ENCODE results near the gene ZC3H18.

- TF ChIP-seq, protein P1, sequence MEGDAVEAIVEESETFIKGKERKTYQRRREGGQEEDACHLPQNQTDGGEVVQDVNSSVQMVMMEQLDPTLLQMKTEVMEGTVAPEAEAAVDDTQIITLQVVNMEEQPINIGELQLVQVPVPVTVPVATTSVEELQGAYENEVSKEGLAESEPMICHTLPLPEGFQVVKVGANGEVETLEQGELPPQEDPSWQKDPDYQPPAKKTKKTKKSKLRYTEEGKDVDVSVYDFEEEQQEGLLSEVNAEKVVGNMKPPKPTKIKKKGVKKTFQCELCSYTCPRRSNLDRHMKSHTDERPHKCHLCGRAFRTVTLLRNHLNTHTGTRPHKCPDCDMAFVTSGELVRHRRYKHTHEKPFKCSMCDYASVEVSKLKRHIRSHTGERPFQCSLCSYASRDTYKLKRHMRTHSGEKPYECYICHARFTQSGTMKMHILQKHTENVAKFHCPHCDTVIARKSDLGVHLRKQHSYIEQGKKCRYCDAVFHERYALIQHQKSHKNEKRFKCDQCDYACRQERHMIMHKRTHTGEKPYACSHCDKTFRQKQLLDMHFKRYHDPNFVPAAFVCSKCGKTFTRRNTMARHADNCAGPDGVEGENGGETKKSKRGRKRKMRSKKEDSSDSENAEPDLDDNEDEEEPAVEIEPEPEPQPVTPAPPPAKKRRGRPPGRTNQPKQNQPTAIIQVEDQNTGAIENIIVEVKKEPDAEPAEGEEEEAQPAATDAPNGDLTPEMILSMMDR (IDR thresholded peaks at IDR 0.05; ENCODE audit: insufficient read depth, low read length) = no peak
- no peak for TF ChIP-seq POLR2AphosphoS5 (IDR thresholded peaks at IDR 0.05; ENCODE audit: low read depth)
- no peak for TF ChIP-seq SPI1 (IDR thresholded peaks at IDR 0.05; ENCODE audit: borderline replicate concordance, low read depth)
- TF ChIP-seq GABPA (IDR thresholded peaks at IDR 0.05; ENCODE audit: low read depth) = no peak
- TF ChIP-seq, protein P2, sequence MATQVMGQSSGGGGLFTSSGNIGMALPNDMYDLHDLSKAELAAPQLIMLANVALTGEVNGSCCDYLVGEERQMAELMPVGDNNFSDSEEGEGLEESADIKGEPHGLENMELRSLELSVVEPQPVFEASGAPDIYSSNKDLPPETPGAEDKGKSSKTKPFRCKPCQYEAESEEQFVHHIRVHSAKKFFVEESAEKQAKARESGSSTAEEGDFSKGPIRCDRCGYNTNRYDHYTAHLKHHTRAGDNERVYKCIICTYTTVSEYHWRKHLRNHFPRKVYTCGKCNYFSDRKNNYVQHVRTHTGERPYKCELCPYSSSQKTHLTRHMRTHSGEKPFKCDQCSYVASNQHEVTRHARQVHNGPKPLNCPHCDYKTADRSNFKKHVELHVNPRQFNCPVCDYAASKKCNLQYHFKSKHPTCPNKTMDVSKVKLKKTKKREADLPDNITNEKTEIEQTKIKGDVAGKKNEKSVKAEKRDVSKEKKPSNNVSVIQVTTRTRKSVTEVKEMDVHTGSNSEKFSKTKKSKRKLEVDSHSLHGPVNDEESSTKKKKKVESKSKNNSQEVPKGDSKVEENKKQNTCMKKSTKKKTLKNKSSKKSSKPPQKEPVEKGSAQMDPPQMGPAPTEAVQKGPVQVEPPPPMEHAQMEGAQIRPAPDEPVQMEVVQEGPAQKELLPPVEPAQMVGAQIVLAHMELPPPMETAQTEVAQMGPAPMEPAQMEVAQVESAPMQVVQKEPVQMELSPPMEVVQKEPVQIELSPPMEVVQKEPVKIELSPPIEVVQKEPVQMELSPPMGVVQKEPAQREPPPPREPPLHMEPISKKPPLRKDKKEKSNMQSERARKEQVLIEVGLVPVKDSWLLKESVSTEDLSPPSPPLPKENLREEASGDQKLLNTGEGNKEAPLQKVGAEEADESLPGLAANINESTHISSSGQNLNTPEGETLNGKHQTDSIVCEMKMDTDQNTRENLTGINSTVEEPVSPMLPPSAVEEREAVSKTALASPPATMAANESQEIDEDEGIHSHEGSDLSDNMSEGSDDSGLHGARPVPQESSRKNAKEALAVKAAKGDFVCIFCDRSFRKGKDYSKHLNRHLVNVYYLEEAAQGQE (IDR thresholded peaks at IDR 0.05; ENCODE audit: insufficient replicate concordance, low read depth) = no peak
Measured at GRCh38 chr16:88624977-88625576, 54.9 kb downstream of the ZC3H18 start.

Measured in HL-60 (cell line).